ENCODE measurements around the gene BAIAP2L1. TPM values are rescaled to one million over a fixed set of nuclear protein-coding genes. Genes with fewer than 3 reads are reported as not detected.

BAIAP2L1 gene
- total and polyA plus RNA-seq, 4 donors = 0.23 to 5.4 (median 2.7) TPM

DNA sequence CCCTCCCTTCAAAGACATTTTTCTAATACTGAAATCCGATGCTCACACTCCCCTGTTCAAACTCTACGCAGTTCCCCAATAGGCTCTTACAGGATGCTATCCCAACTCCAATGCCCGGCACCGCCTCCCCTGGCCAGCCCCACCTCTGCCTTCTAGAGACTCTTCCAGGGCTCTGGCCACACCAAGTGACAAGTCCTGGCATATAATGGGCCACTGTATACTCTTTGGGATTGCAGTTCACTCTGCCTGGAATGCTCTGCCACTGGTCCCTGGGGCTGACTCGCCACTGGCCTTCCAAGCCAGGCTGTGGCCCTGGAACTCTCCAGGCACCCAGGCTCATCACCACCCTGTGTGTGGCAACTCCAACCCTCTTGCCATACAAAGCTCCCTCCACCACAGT, 122.5 kb downstream of the BAIAP2L1 start:
- Histone ChIP-seq H3K36me3 (ENCODE audit: control insufficient read depth in 1 of 2, insufficient read depth in 2 of 2, low read length in 1 of 2) (no peaks in the 10 kb centered on the region), H3K9me3 (ENCODE audit: control insufficient read depth, low read length) (no peaks in the 10 kb centered on the region), H3K27ac (ENCODE audit: low read depth in 1 of 2, low read length in 2 of 2) (no peak overlapping the region), H3K4me3 (ENCODE audit: low read length in 2 of 2) (no peak overlapping the region), H3K4me1 (ENCODE audit: control insufficient read depth in 1 of 2, insufficient read depth in 2 of 2, low read length in 2 of 2) (no peaks in the 10 kb centered on the region), H3K27me3 (ENCODE audit: control insufficient read depth in 1 of 2, insufficient read depth in 2 of 2, low read length in 1 of 2) (no peaks in the 10 kb centered on the region)
- WGBS, 2 donors = 97 to 99% methylated on average over 5 of the region's 5 CpGs
- DNase-seq (no peak), ATAC-seq (ENCODE audit: low FRiP score) (no peak)
- intact Hi-C loops (cut with DNase I) = no loop called here

DNA sequence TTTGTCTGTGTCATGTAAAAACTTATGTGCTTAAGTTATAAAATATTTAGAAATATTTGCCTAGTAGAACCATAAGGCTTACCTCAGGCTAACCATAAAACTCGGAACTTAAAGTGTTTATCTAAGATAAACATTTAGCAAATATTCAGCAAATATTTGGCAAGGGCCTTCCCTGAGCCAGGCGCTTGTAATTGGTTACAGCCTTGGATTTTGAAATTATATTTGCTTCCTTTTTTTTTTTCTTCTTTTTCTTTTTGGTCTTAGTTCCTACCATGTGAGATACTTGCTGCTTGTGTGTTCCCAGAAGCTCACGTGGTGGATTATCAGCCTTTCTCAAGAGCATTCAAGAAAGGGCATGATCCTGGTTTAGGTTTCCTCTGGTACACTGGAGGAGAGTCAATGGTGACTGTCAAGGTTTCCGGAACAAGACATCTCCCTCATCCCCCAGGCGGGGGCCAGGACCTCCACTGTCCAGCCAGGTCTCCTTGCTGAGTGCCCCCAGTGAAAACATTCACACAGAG, 124.6 kb downstream of the BAIAP2L1 start:
- Histone ChIP-seq H3K27me3 (ENCODE audit: control insufficient read depth in 1 of 2, insufficient read depth in 2 of 2, low read length in 1 of 2) (no peaks in the 10 kb centered on the region), H3K27ac (ENCODE audit: low read depth in 1 of 2, low read length in 2 of 2) (no peak overlapping the region), H3K4me3 (ENCODE audit: low read length in 2 of 2) (no peak overlapping the region), H3K9me3 (ENCODE audit: control insufficient read depth, low read length) (no peaks in the 10 kb centered on the region), H3K36me3 (ENCODE audit: control insufficient read depth in 1 of 2, insufficient read depth in 2 of 2, low read length in 1 of 2) (no peaks in the 10 kb centered on the region), H3K4me1 (ENCODE audit: control insufficient read depth in 1 of 2, insufficient read depth in 2 of 2, low read length in 2 of 2) (no peaks in the 10 kb centered on the region)
- DNase-seq (no peak), ATAC-seq (ENCODE audit: low FRiP score) (no peak)
- intact Hi-C loops (cut with DNase I) = no loop called here
- 24 to 31% methylated on average over 5 of the region's 5 CpGs for WGBS, 2 donors

DNA sequence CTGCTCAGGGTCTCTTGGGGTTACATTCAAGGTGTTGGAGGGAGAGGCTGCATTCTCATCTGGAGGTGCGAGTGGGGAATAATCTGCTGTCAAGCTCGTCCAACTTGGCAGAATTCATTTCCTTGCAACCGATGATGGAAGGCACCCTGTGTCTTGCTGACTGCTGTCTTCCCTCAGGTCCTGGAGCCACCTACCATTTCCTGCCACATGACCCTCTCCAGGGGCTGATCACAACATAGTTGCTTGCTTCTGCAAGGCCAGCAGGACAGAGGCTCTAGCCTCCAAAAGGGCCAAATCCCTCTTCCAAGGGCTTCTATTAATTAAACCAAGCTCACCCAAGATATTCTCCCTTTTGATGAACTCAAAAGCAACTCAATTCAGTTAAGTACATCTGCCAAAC, 133.6 kb downstream of the BAIAP2L1 start:
- H3K27me3 ChIP-seq (ENCODE audit: control insufficient read depth in 1 of 2, insufficient read depth in 2 of 2, low read length in 1 of 2) = no peaks in the 10 kb centered on the region
- 90 to 96% methylated on average over 3 of the region's 3 CpGs for WGBS, 2 donors
- H3K36me3 ChIP-seq (ENCODE audit: control insufficient read depth in 1 of 2, insufficient read depth in 2 of 2, low read length in 1 of 2) = no peaks in the 10 kb centered on the region
- H3K4me3 ChIP-seq (ENCODE audit: low read length in 2 of 2) = no peak overlapping the region
- H3K27ac ChIP-seq (ENCODE audit: low read depth in 1 of 2, low read length in 2 of 2) = no peak overlapping the region
- no peak for ATAC-seq (ENCODE audit: low FRiP score)
- no peaks in the 10 kb centered on the region for H3K9me3 ChIP-seq (ENCODE audit: control insufficient read depth, low read length)
- DNase-seq = no peak
- intact Hi-C loops (cut with DNase I) = no loop called here
- H3K4me1 ChIP-seq (ENCODE audit: control insufficient read depth in 1 of 2, insufficient read depth in 2 of 2, low read length in 2 of 2) = no peaks in the 10 kb centered on the region

DNA sequence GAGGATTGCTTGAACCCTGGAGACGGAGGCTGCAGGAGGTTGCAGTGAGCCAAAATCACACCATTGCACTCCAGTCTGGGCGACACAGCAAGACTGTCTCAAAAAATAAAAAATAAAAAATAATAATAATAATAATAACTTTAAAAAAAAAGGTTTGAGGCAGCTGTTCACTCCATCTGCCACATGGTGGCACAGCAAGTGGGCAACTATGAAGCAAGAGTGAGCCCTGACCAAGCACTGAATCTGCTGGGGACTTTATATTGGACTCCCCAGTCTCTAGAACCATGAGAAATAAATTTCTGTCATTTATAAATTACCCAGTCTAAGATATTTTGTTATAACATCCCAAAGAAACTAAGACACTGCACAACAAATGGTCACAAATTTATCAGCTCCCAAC, 134.1 kb downstream of the BAIAP2L1 start:
- ATAC-seq (ENCODE audit: low FRiP score) (no peak), DNase-seq (no peak)
- H3K4me1 ChIP-seq (ENCODE audit: control insufficient read depth in 1 of 2, insufficient read depth in 2 of 2, low read length in 2 of 2) = no peaks in the 10 kb centered on the region
- 56 to 88% methylated on average over 2 of the region's 2 CpGs for WGBS, 2 donors
- H3K36me3 ChIP-seq (ENCODE audit: control insufficient read depth in 1 of 2, insufficient read depth in 2 of 2, low read length in 1 of 2) = no peaks in the 10 kb centered on the region
- H3K27ac ChIP-seq (ENCODE audit: low read depth in 1 of 2, low read length in 2 of 2) = no peak overlapping the region
- H3K9me3 ChIP-seq (ENCODE audit: control insufficient read depth, low read length) = no peaks in the 10 kb centered on the region
- intact Hi-C loops (cut with DNase I) = no loop called here
- no peaks in the 10 kb centered on the region for H3K27me3 ChIP-seq (ENCODE audit: control insufficient read depth in 1 of 2, insufficient read depth in 2 of 2, low read length in 1 of 2)
- no peak overlapping the region for H3K4me3 ChIP-seq (ENCODE audit: low read length in 2 of 2)

DNA sequence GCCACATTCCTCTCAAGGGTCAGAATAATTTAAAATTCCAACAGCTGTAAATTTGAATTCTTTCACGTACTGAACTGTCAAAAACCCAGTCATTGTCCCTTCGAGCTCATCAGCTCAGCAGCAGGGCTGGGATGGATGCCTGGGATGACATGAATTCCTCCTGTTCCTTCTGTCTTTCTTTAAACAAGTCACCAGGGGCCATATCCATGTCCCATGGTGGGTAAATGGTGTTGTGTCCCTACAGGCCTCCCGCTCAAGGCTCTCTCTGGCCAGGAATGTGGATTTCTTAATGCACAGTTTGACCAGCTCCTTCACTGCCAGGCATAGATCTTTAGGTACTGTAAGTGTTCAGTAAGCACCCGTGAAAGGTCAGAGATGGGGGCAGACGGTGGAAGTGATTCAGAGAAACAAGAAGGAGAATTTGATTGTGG, 135.0 kb downstream of the BAIAP2L1 start:
- no peak for DNase-seq
- Histone ChIP-seq H3K27ac (ENCODE audit: low read depth in 1 of 2, low read length in 2 of 2) (no peak overlapping the region), H3K4me1 (ENCODE audit: control insufficient read depth in 1 of 2, insufficient read depth in 2 of 2, low read length in 2 of 2) (no peaks in the 10 kb centered on the region), H3K9me3 (ENCODE audit: control insufficient read depth, low read length) (no peaks in the 10 kb centered on the region), H3K4me3 (ENCODE audit: low read length in 2 of 2) (no peak overlapping the region), H3K36me3 (ENCODE audit: control insufficient read depth in 1 of 2, insufficient read depth in 2 of 2, low read length in 1 of 2) (no peaks in the 10 kb centered on the region), H3K27me3 (ENCODE audit: control insufficient read depth in 1 of 2, insufficient read depth in 2 of 2, low read length in 1 of 2) (no peaks in the 10 kb centered on the region)
- ATAC-seq (ENCODE audit: low FRiP score) = no peak
- 81 to 90% methylated on average over 5 of the region's 5 CpGs for WGBS, 2 donors
- intact Hi-C loops (cut with DNase I) = no loop called here

DNA sequence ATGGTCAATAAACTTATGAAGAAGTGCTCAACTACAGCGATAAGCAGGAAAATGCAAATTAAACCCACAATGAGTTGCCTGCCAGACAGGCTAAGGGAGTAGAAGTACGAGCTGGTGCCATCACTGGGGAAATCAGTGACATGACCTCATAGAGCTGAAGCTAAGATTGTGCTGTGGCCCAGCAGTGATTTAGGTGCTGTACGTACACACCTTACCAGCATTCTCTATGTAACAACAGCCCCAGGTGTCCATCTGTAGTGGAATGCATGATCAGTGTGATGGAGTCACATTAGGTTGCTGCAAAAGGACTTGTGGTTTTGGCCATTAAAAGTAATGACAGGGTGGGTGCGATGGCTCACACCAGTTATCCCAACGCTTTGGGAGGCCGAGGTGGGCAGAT, 143.2 kb downstream of the BAIAP2L1 start:
- Histone ChIP-seq H3K9me3 (ENCODE audit: control insufficient read depth, low read length) (no peaks in the 10 kb centered on the region), H3K4me3 (ENCODE audit: low read length in 2 of 2) (no peak overlapping the region), H3K27me3 (ENCODE audit: control insufficient read depth in 1 of 2, insufficient read depth in 2 of 2, low read length in 1 of 2) (no peaks in the 10 kb centered on the region), H3K4me1 (ENCODE audit: control insufficient read depth in 1 of 2, insufficient read depth in 2 of 2, low read length in 2 of 2) (no peaks in the 10 kb centered on the region), H3K27ac (ENCODE audit: low read depth in 1 of 2, low read length in 2 of 2) (no peak overlapping the region), H3K36me3 (ENCODE audit: control insufficient read depth in 1 of 2, insufficient read depth in 2 of 2, low read length in 1 of 2) (no peaks in the 10 kb centered on the region)
- DNase-seq = no peak
- no peak for ATAC-seq (ENCODE audit: low FRiP score)
- 88 to 95% methylated on average over 6 of the region's 6 CpGs for WGBS, 2 donors
- intact Hi-C loops (cut with DNase I) = loop anchor here in 1 of 2 donors (10.0 kb wide), 1 partner anchor 587 kb away; no protein-coding TSS in a partner anchor

DNA sequence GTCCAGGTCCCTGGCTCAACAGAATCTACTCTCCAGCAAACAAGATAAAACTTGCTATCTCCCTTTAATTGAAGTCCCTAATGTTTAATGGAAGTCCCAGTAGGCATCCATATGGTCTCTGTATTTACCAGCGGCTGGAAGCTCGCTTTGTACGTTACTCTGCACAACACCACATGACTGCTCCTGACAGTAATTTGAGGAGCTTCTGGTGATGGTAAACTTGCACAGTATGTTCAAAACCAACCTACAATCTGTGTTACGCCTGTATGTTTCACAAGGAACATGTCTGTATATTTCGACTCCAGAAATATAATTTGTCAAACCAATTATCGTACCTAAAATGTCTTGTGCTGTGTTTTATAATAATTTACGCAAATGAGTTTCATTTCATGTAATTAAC, 144.5 kb downstream of the BAIAP2L1 start:
- intact Hi-C loops (cut with DNase I) = loop anchor here in 1 of 2 donors (10.0 kb wide), 1 partner anchor 588 kb away; no protein-coding TSS in a partner anchor
- H3K36me3 ChIP-seq (ENCODE audit: control insufficient read depth in 1 of 2, insufficient read depth in 2 of 2, low read length in 1 of 2) = no peaks in the 10 kb centered on the region
- H3K9me3 ChIP-seq (ENCODE audit: control insufficient read depth, low read length) = no peaks in the 10 kb centered on the region
- H3K4me3 ChIP-seq (ENCODE audit: low read length in 2 of 2) = no peak overlapping the region
- WGBS, 2 donors = 93 to 95% methylated on average over 7 of the region's 7 CpGs
- DNase-seq = no peak
- no peak for ATAC-seq (ENCODE audit: low FRiP score)
- H3K4me1 ChIP-seq (ENCODE audit: control insufficient read depth in 1 of 2, insufficient read depth in 2 of 2, low read length in 2 of 2) = no peaks in the 10 kb centered on the region
- H3K27me3 ChIP-seq (ENCODE audit: control insufficient read depth in 1 of 2, insufficient read depth in 2 of 2, low read length in 1 of 2) = no peaks in the 10 kb centered on the region
- H3K27ac ChIP-seq (ENCODE audit: low read depth in 1 of 2, low read length in 2 of 2) = no peak overlapping the region

DNA sequence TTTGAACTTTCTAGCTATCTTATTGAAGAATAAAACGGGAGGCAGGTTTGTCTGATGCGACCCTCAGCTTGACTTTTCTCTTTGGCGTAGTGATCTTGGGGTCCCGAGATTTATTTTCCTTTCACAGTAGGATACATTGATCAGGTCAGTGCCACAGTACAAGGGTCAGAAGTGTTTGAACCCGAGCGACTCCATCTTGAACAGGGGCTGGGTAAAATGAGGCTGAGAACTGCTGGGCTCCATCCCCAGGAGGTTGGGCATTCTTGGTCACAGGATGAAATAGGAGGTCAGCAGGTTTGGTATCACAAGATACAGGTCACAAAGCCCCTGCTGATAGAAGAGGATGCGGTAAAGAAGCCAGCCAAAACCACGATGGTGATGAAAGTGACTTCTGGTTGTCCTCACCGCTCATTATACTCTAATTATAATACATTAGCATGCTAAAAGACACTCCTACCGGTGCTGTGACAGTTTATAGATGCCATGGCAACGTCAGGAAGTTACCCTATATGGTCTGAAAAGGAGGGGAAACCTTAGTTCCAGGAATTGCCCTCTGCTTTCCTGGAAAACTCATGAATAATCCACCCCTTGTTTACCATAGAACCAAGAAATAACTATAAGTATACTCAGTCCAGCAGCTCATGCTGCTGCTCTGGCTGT, 145.8 kb downstream of the BAIAP2L1 start:
- no peaks in the 10 kb centered on the region for H3K4me1 ChIP-seq (ENCODE audit: control insufficient read depth in 1 of 2, insufficient read depth in 2 of 2, low read length in 2 of 2)
- H3K27me3 ChIP-seq (ENCODE audit: control insufficient read depth in 1 of 2, insufficient read depth in 2 of 2, low read length in 1 of 2) = no peaks in the 10 kb centered on the region
- H3K36me3 ChIP-seq (ENCODE audit: control insufficient read depth in 1 of 2, insufficient read depth in 2 of 2, low read length in 1 of 2) = no peaks in the 10 kb centered on the region
- H3K9me3 ChIP-seq (ENCODE audit: control insufficient read depth, low read length) = no peaks in the 10 kb centered on the region
- intact Hi-C loops (cut with DNase I) = loop anchor here in 1 of 2 donors (10.0 kb wide), 1 partner anchor 590 kb away; no protein-coding TSS in a partner anchor
- 87 to 88% methylated on average over 11 of the region's 11 CpGs for WGBS, 2 donors
- no peak overlapping the region for H3K4me3 ChIP-seq (ENCODE audit: low read length in 2 of 2)
- ATAC-seq (ENCODE audit: low FRiP score) = no peak
- DNase-seq = no peak
- no peak overlapping the region for H3K27ac ChIP-seq (ENCODE audit: low read depth in 1 of 2, low read length in 2 of 2)

DNA sequence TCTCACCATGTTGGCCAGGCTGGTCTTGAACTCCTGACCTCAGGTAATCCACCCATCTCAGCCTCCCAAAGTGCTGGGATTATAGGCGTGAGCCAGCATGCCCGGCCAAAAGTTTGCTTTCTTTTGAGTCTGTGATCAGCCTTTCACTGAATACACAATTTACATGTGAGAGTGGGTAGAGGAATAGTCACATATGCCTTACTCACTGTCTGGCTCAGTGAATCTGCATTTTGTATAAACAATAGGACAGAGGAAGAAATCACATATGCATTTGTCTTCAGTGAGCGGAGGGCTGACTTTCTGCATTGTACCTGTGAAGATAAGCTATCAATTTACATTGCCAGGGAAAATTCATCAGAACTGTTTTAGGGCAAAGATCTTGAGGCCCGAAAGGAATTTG, 146.4 kb downstream of the BAIAP2L1 start:
- Histone ChIP-seq H3K9me3 (ENCODE audit: control insufficient read depth, low read length) (no peaks in the 10 kb centered on the region), H3K27ac (ENCODE audit: low read depth in 1 of 2, low read length in 2 of 2) (no peak overlapping the region), H3K36me3 (ENCODE audit: control insufficient read depth in 1 of 2, insufficient read depth in 2 of 2, low read length in 1 of 2) (no peaks in the 10 kb centered on the region), H3K4me3 (ENCODE audit: low read length in 2 of 2) (no peak overlapping the region), H3K27me3 (ENCODE audit: control insufficient read depth in 1 of 2, insufficient read depth in 2 of 2, low read length in 1 of 2) (no peaks in the 10 kb centered on the region), H3K4me1 (ENCODE audit: control insufficient read depth in 1 of 2, insufficient read depth in 2 of 2, low read length in 2 of 2) (no peaks in the 10 kb centered on the region)
- intact Hi-C loops (cut with DNase I) = loop anchor here in 1 of 2 donors (10.0 kb wide), 1 partner anchor 590 kb away; no protein-coding TSS in a partner anchor
- 96 to 97% methylated on average over 4 of the region's 4 CpGs for WGBS, 2 donors
- ATAC-seq (ENCODE audit: low FRiP score) (no peak), DNase-seq (no peak)
